Caco-2 (cell line): Measurements from ENCODE around the gene MPV17L2. TPM values are rescaled to one million over a fixed set of nuclear protein-coding genes. Genes with fewer than 3 reads are reported as not detected.

ENCODE experiments used
- BruUV-seq: library from RNA; stranded (reverse); fragments of 400-500 nt; replicated peaks from 2 replicates; lab custom pipeline; 2021; lab: Mats Ljungman, UMichigan
- CTCF ChIA-PET: fragments of 300-600 bp; sonication (Branson Sonifier 250); formaldehyde crosslinking; loops from one replicate; lab custom pipeline; 2022; ENCODE audit warnings: antibody characterized with exemption; lab: Charles Lee
- POLR2A ChIA-PET: fragments of 300-600 bp; sonication (Branson Sonifier 250); formaldehyde crosslinking; loops from one replicate; lab custom pipeline; 2022; ENCODE audit warnings: antibody characterized with exemption; lab: Charles Lee
- DNase-seq, 2 experiments: peaks; one replicate each; pipeline versions ENCODE4 v3.0.0 to v3.0.0-alpha.2; 2020 to 2022
- H3K27me3 ChIP-seq: replicated peaks from 2 replicates; pipeline ENCODE4 v1.6.0; 2011; ENCODE audit warnings: low read length; ENCODE audit not compliant: control insufficient read depth, insufficient read depth
- H3K36me3 ChIP-seq: 2 replicates; pipeline ENCODE4 v1.5.1; 2011; ENCODE audit warnings: low read length; ENCODE audit not compliant: control insufficient read depth, insufficient read depth
- H3K4me1 ChIP-seq: fragments of 250-450 bp; sonication (Bioruptor Pico); 2 replicates; pipeline ENCODE4 v1.5.1; 2020; ENCODE audit warnings: mild to moderate bottlenecking
- H3K4me3 ChIP-seq: 2 replicates; pipeline ENCODE4 v1.5.1; 2011; ENCODE audit warnings: low read depth, mild to moderate bottlenecking, control low read depth, low read length
- H3K9me3 ChIP-seq: fragments of 250-450 bp; sonication (Bioruptor Pico); 2 replicates; pipeline ENCODE4 v1.5.1; 2020; ENCODE audit warnings: mild to moderate bottlenecking, moderate library complexity
- H3K27ac Mint-ChIP-seq: one replicate; pipeline ENCODE4 v1.8.0; 2022; ENCODE audit warnings: mixed read lengths; ENCODE audit not compliant: unreplicated experiment
- H3K27me3 Mint-ChIP-seq: one replicate; pipeline ENCODE4 v1.8.0; 2022; ENCODE audit warnings: mixed read lengths; ENCODE audit not compliant: insufficient read depth, unreplicated experiment
- H3K36me3 Mint-ChIP-seq: one replicate; pipeline ENCODE4 v1.8.0; 2022; ENCODE audit warnings: mild to moderate bottlenecking, mixed read lengths; ENCODE audit not compliant: insufficient read depth, unreplicated experiment
- H3K4me1 Mint-ChIP-seq: one replicate; pipeline ENCODE4 v1.8.0; 2022; ENCODE audit warnings: low read depth, mixed read lengths; ENCODE audit not compliant: unreplicated experiment
- H3K4me3 Mint-ChIP-seq: one replicate; pipeline ENCODE4 v1.8.0; 2022; ENCODE audit warnings: mild to moderate bottlenecking, moderate library complexity, mixed read lengths; ENCODE audit not compliant: unreplicated experiment
- H3K9me3 Mint-ChIP-seq: one replicate; pipeline ENCODE4 v1.8.0; 2022; ENCODE audit warnings: mixed read lengths; ENCODE audit not compliant: unreplicated experiment
- intact Hi-C: fragments of 100-400 bp; cut with micrococcal nuclease; formaldehyde crosslinking; loops from one replicate; pipeline ENCODE4 v1.10.0; 2022; ENCODE audit not compliant: unreplicated experiment
- total RNA-seq: library from RNA; stranded (reverse); gene quantifications from 2 replicates; pipeline ENCODE4 v1.2.3, GENCODE V29; 2022
- TF ChIP-seq, protein P1 (sequence below), 2 experiments: fragments of 200-600 bp in 1 of 2; IDR thresholded peaks; 1 replicate in 1 of 2; 2 replicates in 1 of 2; pipeline versions ENCODE4 v1.5.1 to v1.8.0; 2011 to 2022; ENCODE audit warnings: antibody characterized with exemption in 1 of 2, control low read depth in 1 of 2, inconsistent platforms in 1 of 2, low read depth in 1 of 2, low read length in 1 of 2, mild to moderate bottlenecking in 1 of 2, moderate library complexity in 1 of 2; ENCODE audit not compliant: insufficient read depth in 1 of 2, severe bottlenecking in 1 of 2, unreplicated experiment in 1 of 2

The MPV17L2 gene
- total RNA-seq, 1 experiment from 2014 or later, result 16.6 TPM

GRCh38 chr19:18152817-18153555, 40.0 kb upstream of the MPV17L2 start, which contains the start of gene PIK3R2:
Gene PIK3R2, plus strand, starts transcription at chr19:18153163. Its CDS starts 2,717 bp downstream, at chr19:18155880.
- Histone ChIP-seq H3K9me3 (no peaks in the 10 kb centered on the region), H3K4me1 (peaks cover 11% of the 10 kb centered on the region), H3K36me3 (no peaks in the 10 kb centered on the region; the same call in 1 of the 2 replicates), H3K4me3 (peak within 1 kb of the TSS; percentile 94), H3K27me3 (no peaks in the 10 kb centered on the region)
- peak within 1 kb of the TSS; percentile 98 for H3K27ac Mint-ChIP-seq
- peak; percentile 99 for DNase-seq
- CTCF ChIA-PET, result interaction anchor here (0.5 to 1.9 kb wide), 6 partner anchors 14 to 71 kb away, joined by 3 to 17 read pairs (median 4); no protein-coding TSS in a partner anchor
- BruUV-seq, result no TSS peak
- peak within 1 kb of the TSS; percentile 94 for H3K4me3 Mint-ChIP-seq
- H3K9me3 Mint-ChIP-seq, result no peaks in the 10 kb centered on the region
- H3K4me1 Mint-ChIP-seq, result peaks cover 10% of the 10 kb centered on the region
- peaks cover 29% of the 10 kb centered on the region for H3K36me3 Mint-ChIP-seq
- no peaks in the 10 kb centered on the region for H3K27me3 Mint-ChIP-seq
- TF ChIP-seq, protein P1, sequence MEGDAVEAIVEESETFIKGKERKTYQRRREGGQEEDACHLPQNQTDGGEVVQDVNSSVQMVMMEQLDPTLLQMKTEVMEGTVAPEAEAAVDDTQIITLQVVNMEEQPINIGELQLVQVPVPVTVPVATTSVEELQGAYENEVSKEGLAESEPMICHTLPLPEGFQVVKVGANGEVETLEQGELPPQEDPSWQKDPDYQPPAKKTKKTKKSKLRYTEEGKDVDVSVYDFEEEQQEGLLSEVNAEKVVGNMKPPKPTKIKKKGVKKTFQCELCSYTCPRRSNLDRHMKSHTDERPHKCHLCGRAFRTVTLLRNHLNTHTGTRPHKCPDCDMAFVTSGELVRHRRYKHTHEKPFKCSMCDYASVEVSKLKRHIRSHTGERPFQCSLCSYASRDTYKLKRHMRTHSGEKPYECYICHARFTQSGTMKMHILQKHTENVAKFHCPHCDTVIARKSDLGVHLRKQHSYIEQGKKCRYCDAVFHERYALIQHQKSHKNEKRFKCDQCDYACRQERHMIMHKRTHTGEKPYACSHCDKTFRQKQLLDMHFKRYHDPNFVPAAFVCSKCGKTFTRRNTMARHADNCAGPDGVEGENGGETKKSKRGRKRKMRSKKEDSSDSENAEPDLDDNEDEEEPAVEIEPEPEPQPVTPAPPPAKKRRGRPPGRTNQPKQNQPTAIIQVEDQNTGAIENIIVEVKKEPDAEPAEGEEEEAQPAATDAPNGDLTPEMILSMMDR (IDR thresholded peaks at IDR 0.05; ENCODE audit: insufficient read depth in 1 of 2, low read depth in 1 of 2, low read length in 1 of 2, severe bottlenecking in 1 of 2, unreplicated experiment in 1 of 2), result no peak
- intact Hi-C loops, result loop anchor here (1.0 to 2.0 kb wide), 2 partner anchors 16 to 40 kb away; no protein-coding TSS in a partner anchor
- POLR2A ChIA-PET, result interaction anchor here (0.5 to 1.2 kb wide), 3 partner anchors 18 to 129 kb away, joined by 4 to 7 read pairs (median 4); partner anchors contain the start of gene JUND

GRCh38 chr19:18153556-18154134, 39.4 kb upstream of the MPV17L2 start:
- Mint-ChIP-seq H3K36me3 (peaks cover 34% of the 10 kb centered on the region), H3K27ac (peak overlapping the region; percentile 91), H3K9me3 (no peaks in the 10 kb centered on the region), H3K27me3 (no peaks in the 10 kb centered on the region), H3K4me3 (peak overlapping the region; percentile 94), H3K4me1 (peaks cover 10% of the 10 kb centered on the region)
- Histone ChIP-seq H3K4me3 (peak overlapping the region; percentile 94), H3K4me1 (peaks cover 11% of the 10 kb centered on the region), H3K9me3 (no peaks in the 10 kb centered on the region), H3K27me3 (no peaks in the 10 kb centered on the region), H3K36me3 (no peaks in the 10 kb centered on the region; the same call in 1 of the 2 replicates)
- TF ChIP-seq, protein P1 (IDR thresholded peaks at IDR 0.05; ENCODE audit: insufficient read depth in 1 of 2, low read depth in 1 of 2, low read length in 1 of 2, severe bottlenecking in 1 of 2, unreplicated experiment in 1 of 2), result no peak
- intact Hi-C loops, result loop anchor here (2.0 kb wide), 1 partner anchor 17 kb away; no protein-coding TSS in a partner anchor
- ChIA-PET POLR2A (interaction anchor here (0.7 kb wide), 1 partner anchor 71 kb away, joined by 4 read pairs; no protein-coding TSS in a partner anchor), CTCF (interaction anchor here (0.5 to 1.1 kb wide), 3 partner anchors 14 to 206 kb away, joined by 3 to 13 read pairs (median 4); no protein-coding TSS in a partner anchor)
- peak in 1 of 2 experiments; percentile 24 for DNase-seq
- BruUV-seq, result TSS peak; percentile 34
